Measurements from ENCODE around the gene C22orf39. TPM values are rescaled to one million over a fixed set of nuclear protein-coding genes. Genes with fewer than 3 reads are reported as not detected.
A peak's percentile ranks its signal among the peaks of the same experiment; 100 is the strongest.

The C22orf39 gene
- total and polyA plus RNA-seq, 5 experiments from 2014 or later: 44.2 to 58.7 (median 51.9) TPM

GRCh38 chr22:19412478-19412877, 35.0 kb downstream of the C22orf39 start:
- Mint-ChIP-seq H3K4me1 (peaks cover 21 to 39% (median 36%) of the 10 kb centered on the region in 4 donors), H3K9me3 (no peaks in the 10 kb centered on the region), H3K4me3 (no peak overlapping the region), H3K36me3 (peaks cover 3 to 45% (median 13%) of the 10 kb centered on the region in 3 donors), H3K27ac (peak overlapping the region in 4 of 10 donors; percentile 5 to 78 (median 24)), H3K27me3 (no peaks in the 10 kb centered on the region)
- POLR2A ChIA-PET: no interaction called here
- ATAC-seq: no peak
- no peak for DNase-seq

- H3K27ac Mint-ChIP-seq: peak overlapping the region in 1 of 10 donors; percentile 10
- no peaks in the 10 kb centered on the region for H3K9me3 Mint-ChIP-seq
- peaks cover 4 to 49% (median 15%) of the 10 kb centered on the region in 3 donors for H3K36me3 Mint-ChIP-seq
- no peak overlapping the region for H3K4me3 Mint-ChIP-seq
- ATAC-seq: no peak
- peaks cover 18 to 37% (median 34%) of the 10 kb centered on the region in 4 donors for H3K4me1 Mint-ChIP-seq
- POLR2A ChIA-PET: interaction anchor here (0.8 kb wide), 1 partner anchor 28 kb away, joined by 3 read pairs; no protein-coding TSS in a partner anchor
- DNase-seq: no peak
- no peaks in the 10 kb centered on the region for H3K27me3 Mint-ChIP-seq
Observed at GRCh38 chr22:19411690-19412045, 35.8 kb downstream of the C22orf39 start.

GRCh38 chr22:19410941-19411689, 36.4 kb downstream of the C22orf39 start:
- ATAC-seq: no peak
- DNase-seq: no peak
- Mint-ChIP-seq H3K9me3 (no peaks in the 10 kb centered on the region), H3K36me3 (peaks cover 4 to 53% (median 15%) of the 10 kb centered on the region in 3 donors), H3K4me1 (peaks cover 18 to 34% (median 33%) of the 10 kb centered on the region in 4 donors), H3K27ac (peak overlapping the region in 1 of 10 donors; percentile 10), H3K27me3 (no peaks in the 10 kb centered on the region), H3K4me3 (no peak overlapping the region)
- POLR2A ChIA-PET: interaction anchor here (0.6 to 0.8 kb wide), 2 partner anchors 29 to 48 kb away, joined by 3 to 4 read pairs; no protein-coding TSS in a partner anchor

- POLR2A ChIA-PET: no interaction called here
- Mint-ChIP-seq H3K4me3 (no peak overlapping the region), H3K27me3 (no peaks in the 10 kb centered on the region), H3K4me1 (peaks cover 7 to 19% (median 19%) of the 10 kb centered on the region in 4 donors), H3K27ac (no peak overlapping the region), H3K36me3 (peaks cover 4 to 69% (median 11%) of the 10 kb centered on the region in 3 donors), H3K9me3 (no peaks in the 10 kb centered on the region)
- no peak for ATAC-seq
- DNase-seq: no peak
Observed at GRCh38 chr22:19407649-19408606, 39.6 kb downstream of the C22orf39 start.

GRCh38 chr22:19406846-19407245, 40.7 kb downstream of the C22orf39 start:
- DNase-seq (no peak), ATAC-seq (no peak)
- Mint-ChIP-seq H3K27ac (no peak overlapping the region), H3K4me3 (no peak overlapping the region), H3K4me1 (peaks cover 3 to 11% (median 8%) of the 10 kb centered on the region in 4 donors), H3K36me3 (peaks cover 4 to 72% (median 11%) of the 10 kb centered on the region in 3 donors), H3K9me3 (no peaks in the 10 kb centered on the region), H3K27me3 (no peaks in the 10 kb centered on the region)
- POLR2A ChIA-PET: no interaction called here

- Mint-ChIP-seq H3K36me3 (peaks cover 4 to 77% (median 11%) of the 10 kb centered on the region in 3 donors), H3K4me3 (no peak overlapping the region), H3K27ac (peak overlapping the region in 1 of 10 donors; percentile 25), H3K9me3 (no peaks in the 10 kb centered on the region), H3K4me1 (peaks cover 2 to 7% (median 3%) of the 10 kb centered on the region in 4 donors), H3K27me3 (no peaks in the 10 kb centered on the region)
- POLR2A ChIA-PET: no interaction called here
- DNase-seq: no peak
- no peak for ATAC-seq
Observed at GRCh38 chr22:19406281-19406811, 41.2 kb downstream of the C22orf39 start.

GRCh38 chr22:19405652-19406051, 41.9 kb downstream of the C22orf39 start:
- POLR2A ChIA-PET: no interaction called here
- no peaks in the 10 kb centered on the region for H3K9me3 Mint-ChIP-seq
- H3K4me3 Mint-ChIP-seq: no peak overlapping the region
- no peak overlapping the region for H3K27ac Mint-ChIP-seq
- peaks cover 0 to 4% (median under 1%) of the 10 kb centered on the region in 4 donors for H3K4me1 Mint-ChIP-seq
- H3K36me3 Mint-ChIP-seq: peaks cover 4 to 80% (median 11%) of the 10 kb centered on the region in 3 donors
- ATAC-seq (no peak), DNase-seq (no peak)
- H3K27me3 Mint-ChIP-seq: no peaks in the 10 kb centered on the region

- H3K4me1 Mint-ChIP-seq: peaks cover 0 to 4% (median under 1%) of the 10 kb centered on the region in 4 donors
- DNase-seq: no peak
- no peak for ATAC-seq
- POLR2A ChIA-PET: no interaction called here
- peaks cover 4 to 80% (median 11%) of the 10 kb centered on the region in 3 donors for H3K36me3 Mint-ChIP-seq
- no peaks in the 10 kb centered on the region for H3K27me3 Mint-ChIP-seq
- no peaks in the 10 kb centered on the region for H3K9me3 Mint-ChIP-seq
- H3K4me3 Mint-ChIP-seq: no peak overlapping the region
- peak overlapping the region in 1 of 10 donors; percentile 60 for H3K27ac Mint-ChIP-seq
Observed at GRCh38 chr22:19405133-19405532, 42.4 kb downstream of the C22orf39 start.

- Mint-ChIP-seq H3K27ac (peak overlapping the region in 5 of 10 donors; percentile 11 to 79 (median 60)), H3K36me3 (peaks cover 4 to 79% (median 10%) of the 10 kb centered on the region in 3 donors), H3K9me3 (no peaks in the 10 kb centered on the region), H3K4me3 (no peak overlapping the region), H3K27me3 (no peaks in the 10 kb centered on the region), H3K4me1 (peaks cover 0 to 4% (median under 1%) of the 10 kb centered on the region in 4 donors)
- ATAC-seq: no peak
- no peak for DNase-seq
- POLR2A ChIA-PET: no interaction called here
Observed at GRCh38 chr22:19404676-19405075, 42.8 kb downstream of the C22orf39 start.

GRCh38 chr22:19402642-19403191, 44.8 kb downstream of the C22orf39 start:
- no peak for ATAC-seq
- Mint-ChIP-seq H3K27me3 (no peaks in the 10 kb centered on the region), H3K4me3 (no peak overlapping the region), H3K4me1 (peaks cover 0 to 4% (median under 1%) of the 10 kb centered on the region in 4 donors), H3K27ac (no peak overlapping the region), H3K9me3 (no peaks in the 10 kb centered on the region), H3K36me3 (peaks cover 3 to 77% (median 4%) of the 10 kb centered on the region in 3 donors)
- no peak for DNase-seq
- POLR2A ChIA-PET: no interaction called here

- H3K27ac Mint-ChIP-seq: peak overlapping the region in 2 of 10 donors; percentile 24 to 76
- no peak overlapping the region for H3K4me3 Mint-ChIP-seq
- peaks cover 0 to 77% (median 0%) of the 10 kb centered on the region in 3 donors for H3K36me3 Mint-ChIP-seq
Observed at GRCh38 chr22:19401483-19401882, 46.0 kb downstream of the C22orf39 start.

GRCh38 chr22:19400881-19401280, 46.6 kb downstream of the C22orf39 start:
- H3K36me3 Mint-ChIP-seq: peaks cover 0 to 79% (median 0%) of the 10 kb centered on the region in 3 donors
- H3K27me3 Mint-ChIP-seq: no peaks in the 10 kb centered on the region
- POLR2A ChIA-PET: no interaction called here
- ATAC-seq (no peak), DNase-seq (no peak)
- no peak overlapping the region for H3K4me3 Mint-ChIP-seq
- H3K4me1 Mint-ChIP-seq: peaks cover 0 to 4% (median under 1%) of the 10 kb centered on the region in 4 donors
- no peaks in the 10 kb centered on the region for H3K9me3 Mint-ChIP-seq
- peak overlapping the region in 3 of 10 donors; percentile 2 to 76 (median 59) for H3K27ac Mint-ChIP-seq

More at GRCh38 chr22:19401483-19401882, 46.0 kb downstream of the C22orf39 start:
- ATAC-seq (no peak), DNase-seq (no peak)
- Mint-ChIP-seq H3K4me1 (peaks cover 0 to 4% (median under 1%) of the 10 kb centered on the region in 4 donors), H3K9me3 (no peaks in the 10 kb centered on the region), H3K27me3 (no peaks in the 10 kb centered on the region)
- POLR2A ChIA-PET: no interaction called here

Data from naive thymus-derived CD8-positive, alpha-beta T cell (primary cell).